ENCODE data around the gene ANAPC4.

Gene ANAPC4

GRCh38 chr4:25433966-25434827 is 57.1 kb downstream of the ANAPC4 start:
- DNase-seq (ENCODE audit: low spot score), result no peak

GRCh38 chr4:25437926-25438325 is 60.9 kb downstream of the ANAPC4 start:
- no peak for DNase-seq (ENCODE audit: low spot score)

GRCh38 chr4:25439918-25440477 is 62.9 kb downstream of the ANAPC4 start:
- peak; percentile 66 for DNase-seq (ENCODE audit: low spot score)

- DNase-seq (ENCODE audit: low spot score), result no peak
Measured at GRCh38 chr4:25440478-25441030, 63.5 kb downstream of the ANAPC4 start.

GRCh38 chr4:25441519-25442117 is 64.6 kb downstream of the ANAPC4 start:
- DNase-seq (ENCODE audit: low spot score), result peak; percentile 26

GRCh38 chr4:25442863-25443307 is 65.8 kb downstream of the ANAPC4 start:
- DNase-seq (ENCODE audit: low spot score), result no peak

GRCh38 chr4:25443851-25444250 is 66.8 kb downstream of the ANAPC4 start:
- DNase-seq (ENCODE audit: low spot score), result no peak

- DNase-seq (ENCODE audit: low spot score), result no peak
Measured at GRCh38 chr4:25446611-25447010, 69.5 kb downstream of the ANAPC4 start.

GRCh38 chr4:25448379-25449109 is 71.5 kb downstream of the ANAPC4 start:
- DNase-seq (ENCODE audit: low spot score), result no peak

GRCh38 chr4:25449270-25449669 is 72.2 kb downstream of the ANAPC4 start:
- DNase-seq (ENCODE audit: low spot score), result no peak

- no peak for DNase-seq (ENCODE audit: low spot score)
Measured at GRCh38 chr4:25449688-25450087, 72.6 kb downstream of the ANAPC4 start.

- DNase-seq (ENCODE audit: low spot score), result no peak
Measured at GRCh38 chr4:25450491-25450901, 73.4 kb downstream of the ANAPC4 start.

GRCh38 chr4:25451676-25452075 is 74.6 kb downstream of the ANAPC4 start:
- no peak for DNase-seq (ENCODE audit: low spot score)

- no peak for DNase-seq (ENCODE audit: low spot score)
Measured at GRCh38 chr4:25452081-25452480, 75.0 kb downstream of the ANAPC4 start.

- no peak for DNase-seq (ENCODE audit: low spot score)
Measured at GRCh38 chr4:25454476-25454875, 77.4 kb downstream of the ANAPC4 start.

- DNase-seq (ENCODE audit: low spot score), result no peak
Measured at GRCh38 chr4:25457053-25457715, 80.1 kb downstream of the ANAPC4 start.

- no peak for DNase-seq (ENCODE audit: low spot score)
Measured at GRCh38 chr4:25466966-25467697, 90.1 kb downstream of the ANAPC4 start.

- DNase-seq (ENCODE audit: low spot score), result no peak
Measured at GRCh38 chr4:25467843-25468242, 90.8 kb downstream of the ANAPC4 start.
